ENCODE measurements around the gene RPA4. TPM values are rescaled to one million over a fixed set of nuclear protein-coding genes. Genes with fewer than 3 reads are reported as not detected.
"Not testable (repeated sequence)": the region's sequence is repeated elsewhere in the genome, so short reads cannot be mapped to it uniquely, and the experiment has no call there.

RPA4 gene
- total and polyA plus RNA-seq, 4 donors: 0.18 to 9.8 (median 0.90) TPM

DNA sequence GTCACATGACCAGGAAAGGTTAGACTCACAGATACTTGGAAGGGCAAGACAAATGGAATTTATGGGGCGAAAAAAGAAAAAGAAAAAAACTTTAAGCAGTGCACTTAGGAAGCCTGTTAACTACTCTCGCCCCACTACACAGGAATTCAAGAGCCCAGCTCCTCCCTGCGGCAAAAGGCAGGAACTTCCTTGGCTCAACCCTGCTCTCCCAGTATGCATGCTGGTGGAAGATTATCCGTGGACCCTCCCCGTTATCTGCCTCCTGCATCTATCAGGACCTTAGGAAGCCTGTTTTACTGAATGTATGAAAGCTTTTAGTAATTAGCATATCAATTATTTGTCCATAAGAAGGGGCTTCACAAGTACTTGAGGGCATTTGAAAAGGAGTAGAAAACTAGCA, 40.1 kb upstream of the RPA4 start:
- TF ChIP-seq, protein P1, sequence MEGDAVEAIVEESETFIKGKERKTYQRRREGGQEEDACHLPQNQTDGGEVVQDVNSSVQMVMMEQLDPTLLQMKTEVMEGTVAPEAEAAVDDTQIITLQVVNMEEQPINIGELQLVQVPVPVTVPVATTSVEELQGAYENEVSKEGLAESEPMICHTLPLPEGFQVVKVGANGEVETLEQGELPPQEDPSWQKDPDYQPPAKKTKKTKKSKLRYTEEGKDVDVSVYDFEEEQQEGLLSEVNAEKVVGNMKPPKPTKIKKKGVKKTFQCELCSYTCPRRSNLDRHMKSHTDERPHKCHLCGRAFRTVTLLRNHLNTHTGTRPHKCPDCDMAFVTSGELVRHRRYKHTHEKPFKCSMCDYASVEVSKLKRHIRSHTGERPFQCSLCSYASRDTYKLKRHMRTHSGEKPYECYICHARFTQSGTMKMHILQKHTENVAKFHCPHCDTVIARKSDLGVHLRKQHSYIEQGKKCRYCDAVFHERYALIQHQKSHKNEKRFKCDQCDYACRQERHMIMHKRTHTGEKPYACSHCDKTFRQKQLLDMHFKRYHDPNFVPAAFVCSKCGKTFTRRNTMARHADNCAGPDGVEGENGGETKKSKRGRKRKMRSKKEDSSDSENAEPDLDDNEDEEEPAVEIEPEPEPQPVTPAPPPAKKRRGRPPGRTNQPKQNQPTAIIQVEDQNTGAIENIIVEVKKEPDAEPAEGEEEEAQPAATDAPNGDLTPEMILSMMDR (IDR thresholded peaks at IDR 0.05; ENCODE audit: control extremely low read depth, extremely low read depth): no peak
- H3K27me3 ChIP-seq (ENCODE audit: control insufficient read depth in 3 of 3, insufficient read depth in 3 of 3, low read length in 2 of 3): peaks cover 0 to 19% (median 0%) of the 10 kb centered on the region in 3 donors
- no peak overlapping the region for H3K27ac ChIP-seq (ENCODE audit: low read depth in 1 of 2, low read length in 1 of 2)
- no peaks in the 10 kb centered on the region for H3K36me3 ChIP-seq (ENCODE audit: control insufficient read depth in 4 of 4, insufficient read depth in 4 of 4, low read length in 4 of 4)
- no peak overlapping the region for H3K4me3 ChIP-seq
- no peak overlapping the region for H3K9ac ChIP-seq (ENCODE audit: insufficient read depth in 1 of 2, low read length in 2 of 2)
- H3K4me1 ChIP-seq (ENCODE audit: control insufficient read depth in 5 of 5, insufficient read depth in 5 of 5, low read length in 5 of 5): no peaks in the 10 kb centered on the region
- DNase-seq: peak in 1 of 3 donors; percentile 11
- WGBS, 2 donors: 42 to 90% methylated on average over 5 of the region's 5 CpGs
- H3K9me3 ChIP-seq (ENCODE audit: control insufficient read depth in 4 of 4, insufficient read depth in 3 of 4, low read length in 3 of 4): no peaks in the 10 kb centered on the region
- no peak for ATAC-seq (ENCODE audit: insufficient read depth, low FRiP score)

DNA sequence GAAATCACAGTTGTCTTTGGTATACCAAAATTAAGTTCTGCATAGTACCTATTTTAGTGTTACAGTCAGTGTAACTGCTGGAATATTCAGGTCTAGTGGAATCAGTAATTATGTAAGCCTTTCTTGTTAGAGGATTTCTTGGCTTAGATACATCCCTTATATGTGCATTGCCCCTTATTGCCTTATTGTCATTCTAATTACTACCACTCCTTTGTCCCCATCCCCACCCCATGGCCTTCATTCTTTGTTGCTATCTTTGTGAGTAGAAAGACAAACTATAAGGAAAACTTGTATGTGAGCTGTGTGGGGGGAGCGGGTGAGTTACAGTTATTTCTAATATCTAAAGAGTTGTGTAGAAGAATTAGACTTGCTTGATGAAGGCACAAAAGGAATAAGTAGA, 36.9 kb upstream of the RPA4 start:
- H3K9me3 ChIP-seq (ENCODE audit: control insufficient read depth in 4 of 4, insufficient read depth in 3 of 4, low read length in 3 of 4): no peaks in the 10 kb centered on the region
- no peak overlapping the region for H3K27ac ChIP-seq (ENCODE audit: low read depth in 1 of 2, low read length in 1 of 2)
- no peak overlapping the region for H3K9ac ChIP-seq (ENCODE audit: insufficient read depth in 1 of 2, low read length in 2 of 2)
- 80 to 93% methylated on average over 1 of the region's 1 CpG for WGBS, 2 donors
- no peak overlapping the region for H3K4me3 ChIP-seq
- peaks cover 0 to 20% (median 0%) of the 10 kb centered on the region in 3 donors for H3K27me3 ChIP-seq (ENCODE audit: control insufficient read depth in 3 of 3, insufficient read depth in 3 of 3, low read length in 2 of 3)
- TF ChIP-seq, protein P1 (IDR thresholded peaks at IDR 0.05; ENCODE audit: control extremely low read depth, extremely low read depth): no peak
- no peak for ATAC-seq (ENCODE audit: insufficient read depth, low FRiP score)
- H3K4me1 ChIP-seq (ENCODE audit: control insufficient read depth in 5 of 5, insufficient read depth in 5 of 5, low read length in 5 of 5): peaks cover 0 to 2% (median 0%) of the 10 kb centered on the region in 5 donors
- H3K36me3 ChIP-seq (ENCODE audit: control insufficient read depth in 4 of 4, insufficient read depth in 4 of 4, low read length in 4 of 4): no peaks in the 10 kb centered on the region
- DNase-seq: no peak

DNA sequence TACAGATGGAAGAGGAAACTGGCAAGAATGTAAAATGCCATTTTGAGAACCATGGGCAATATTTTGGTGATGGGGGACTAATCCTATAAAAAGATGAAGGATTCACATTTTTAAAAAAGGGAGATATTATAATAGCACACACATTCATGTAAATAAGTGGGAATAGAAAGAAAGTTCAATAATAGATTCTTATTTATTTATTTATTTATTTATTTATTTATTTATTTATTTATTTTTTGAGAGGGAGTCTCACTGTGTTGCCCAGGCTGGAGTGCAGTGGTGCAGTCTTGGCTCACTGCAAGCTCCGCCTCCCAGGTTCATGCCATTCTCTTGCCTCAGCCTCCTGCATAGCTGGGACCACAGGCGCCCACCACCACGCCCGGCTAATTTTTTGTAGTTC, 24.3 kb upstream of the RPA4 start:
- not testable (repeated sequence) for ATAC-seq (ENCODE audit: insufficient read depth, low FRiP score); H3K4me3 ChIP-seq; H3K27ac ChIP-seq (ENCODE audit: low read depth in 1 of 2, low read length in 1 of 2); H3K9ac ChIP-seq (ENCODE audit: insufficient read depth in 1 of 2, low read length in 2 of 2); H3K36me3 ChIP-seq (ENCODE audit: control insufficient read depth in 4 of 4, insufficient read depth in 4 of 4, low read length in 4 of 4); DNase-seq; H3K4me1 ChIP-seq (ENCODE audit: control insufficient read depth in 5 of 5, insufficient read depth in 5 of 5, low read length in 5 of 5); H3K9me3 ChIP-seq (ENCODE audit: control insufficient read depth in 4 of 4, insufficient read depth in 3 of 4, low read length in 3 of 4)
- peaks cover 0 to 13% (median 3%) of the 10 kb centered on the region in 3 donors for H3K27me3 ChIP-seq (ENCODE audit: control insufficient read depth in 3 of 3, insufficient read depth in 3 of 3, low read length in 2 of 3)
- 94 to 100% methylated on average over 4 of the region's 4 CpGs for WGBS, 2 donors

DNA sequence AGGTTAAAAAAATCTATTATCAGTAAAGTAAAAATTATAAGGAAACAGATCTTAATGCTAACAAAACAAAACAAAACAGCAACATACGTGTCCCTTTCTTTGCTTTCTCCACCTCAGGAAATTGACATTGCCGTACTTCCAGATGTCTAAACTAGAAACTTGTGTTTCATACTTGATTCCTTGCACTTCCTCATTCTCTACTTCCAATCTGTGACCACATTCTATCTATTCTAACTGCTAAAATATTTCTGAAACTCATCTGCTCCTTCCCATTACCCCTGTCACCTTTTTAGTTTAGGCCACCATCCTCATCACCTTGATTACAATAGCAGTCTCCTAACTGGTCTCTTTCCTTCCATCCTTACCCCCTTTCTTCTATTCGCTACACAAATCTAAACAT, 22.5 kb upstream of the RPA4 start:
- no peak for ATAC-seq (ENCODE audit: insufficient read depth, low FRiP score)
- DNase-seq: no peak
- Histone ChIP-seq H3K4me3 (no peak overlapping the region), H3K27ac (ENCODE audit: low read depth in 1 of 2, low read length in 1 of 2) (no peak overlapping the region), H3K9me3 (ENCODE audit: control insufficient read depth in 4 of 4, insufficient read depth in 3 of 4, low read length in 3 of 4) (no peaks in the 10 kb centered on the region), H3K4me1 (ENCODE audit: control insufficient read depth in 5 of 5, insufficient read depth in 5 of 5, low read length in 5 of 5) (no peaks in the 10 kb centered on the region), H3K9ac (ENCODE audit: insufficient read depth in 1 of 2, low read length in 2 of 2) (no peak overlapping the region), H3K27me3 (ENCODE audit: control insufficient read depth in 3 of 3, insufficient read depth in 3 of 3, low read length in 2 of 3) (peaks cover 0 to 13% (median 3%) of the 10 kb centered on the region in 3 donors), H3K36me3 (ENCODE audit: control insufficient read depth in 4 of 4, insufficient read depth in 4 of 4, low read length in 4 of 4) (no peaks in the 10 kb centered on the region)
- WGBS, 2 donors: 45 to 67% methylated on average over 3 of the region's 3 CpGs
- TF ChIP-seq, protein P1 (IDR thresholded peaks at IDR 0.05; ENCODE audit: control extremely low read depth, extremely low read depth): no peak
